ENCODE data around the gene PPT2.
"Not testable (repeated sequence)": the region's sequence is repeated elsewhere in the genome, so short reads cannot be mapped to it uniquely, and the experiment has no call there.

Gene PPT2

DNA sequence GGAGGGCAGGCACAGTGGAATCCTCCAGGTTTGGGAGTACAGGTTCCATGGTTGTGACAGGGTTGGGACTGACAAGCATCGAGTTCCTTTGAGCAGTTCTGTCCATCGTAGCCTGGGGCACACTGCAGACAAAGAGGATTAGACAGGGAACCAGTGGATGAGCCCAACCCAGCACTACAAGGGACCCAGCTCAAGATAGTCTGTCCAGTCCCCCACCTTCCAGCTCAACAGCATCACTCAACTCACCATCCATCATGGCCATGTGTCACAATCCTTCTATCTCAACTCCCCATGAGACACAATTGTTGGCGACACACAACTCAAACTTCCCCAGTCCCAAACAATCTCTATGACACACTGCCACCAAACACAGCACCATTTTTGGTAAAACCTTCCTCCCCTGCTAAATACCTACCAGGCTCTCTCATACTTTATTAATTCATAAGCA is 50.4 kb downstream of the PPT2 start:
- DNase-seq (ENCODE audit: low read depth in 2 of 2, low spot score in 1 of 2): no peak

DNA sequence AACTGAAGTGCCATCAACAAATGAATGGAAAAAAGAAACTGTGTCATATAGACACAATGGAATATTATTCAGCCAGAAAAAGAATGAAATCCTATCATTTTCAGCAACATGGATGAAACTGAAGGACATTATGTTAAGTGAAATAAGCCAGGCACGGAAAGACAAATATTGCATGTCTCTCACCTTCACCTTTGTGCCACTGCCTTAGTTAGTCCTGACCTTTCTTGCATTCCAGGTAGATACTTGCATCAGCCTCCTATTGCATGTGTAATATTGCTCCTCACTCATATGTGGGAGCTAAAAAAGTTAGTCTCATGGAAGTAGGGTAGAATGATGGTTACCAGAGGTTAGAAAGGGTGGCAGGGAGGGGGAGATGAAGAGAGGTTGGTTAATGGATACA is 55.1 kb downstream of the PPT2 start:
- DNase-seq (ENCODE audit: low read depth in 2 of 2, low spot score in 1 of 2): no peak

DNA sequence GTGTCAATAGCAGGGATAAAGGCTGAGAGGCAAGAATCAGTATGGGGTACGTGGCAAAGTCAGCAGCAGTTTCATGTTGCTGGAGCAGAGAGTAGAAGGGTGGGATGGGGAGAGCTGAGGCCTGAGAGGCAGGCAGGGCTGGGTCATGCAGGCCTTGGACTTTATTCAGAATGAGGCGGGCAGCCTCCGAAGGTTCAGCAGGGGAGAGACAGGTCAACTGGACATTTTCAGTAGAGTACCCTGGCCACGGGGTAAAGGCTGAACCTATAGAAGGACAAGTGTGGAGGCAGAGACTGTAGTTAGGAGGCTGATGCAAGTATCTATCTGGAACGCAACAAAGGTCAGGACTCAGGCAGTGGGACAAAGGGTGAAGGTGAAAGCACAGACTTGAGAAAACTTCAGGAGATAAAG is 56.3 kb downstream of the PPT2 start:
- DNase-seq (ENCODE audit: low read depth in 2 of 2, low spot score in 1 of 2): no peak

DNA sequence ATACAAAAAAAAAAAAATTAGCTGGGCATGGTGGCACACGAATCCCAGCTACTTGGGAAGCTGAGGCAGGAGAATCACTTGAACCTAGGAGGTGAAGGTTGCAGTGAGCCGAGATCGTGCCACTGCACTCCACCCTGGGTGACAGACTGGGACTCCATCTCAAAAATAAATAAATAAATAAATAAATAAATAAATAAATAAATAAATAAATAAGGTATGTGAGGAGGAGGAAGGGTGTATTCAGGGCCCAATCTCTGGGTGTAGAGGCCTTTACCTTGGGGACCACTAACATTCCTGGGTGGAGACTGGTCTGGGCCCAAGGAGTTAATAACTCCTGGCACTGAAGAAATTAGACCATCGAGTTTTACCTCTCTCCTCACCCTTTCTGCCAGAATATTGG is 57.5 kb downstream of the PPT2 start:
- not testable (repeated sequence) for DNase-seq (ENCODE audit: low read depth in 2 of 2, low spot score in 1 of 2)

DNA sequence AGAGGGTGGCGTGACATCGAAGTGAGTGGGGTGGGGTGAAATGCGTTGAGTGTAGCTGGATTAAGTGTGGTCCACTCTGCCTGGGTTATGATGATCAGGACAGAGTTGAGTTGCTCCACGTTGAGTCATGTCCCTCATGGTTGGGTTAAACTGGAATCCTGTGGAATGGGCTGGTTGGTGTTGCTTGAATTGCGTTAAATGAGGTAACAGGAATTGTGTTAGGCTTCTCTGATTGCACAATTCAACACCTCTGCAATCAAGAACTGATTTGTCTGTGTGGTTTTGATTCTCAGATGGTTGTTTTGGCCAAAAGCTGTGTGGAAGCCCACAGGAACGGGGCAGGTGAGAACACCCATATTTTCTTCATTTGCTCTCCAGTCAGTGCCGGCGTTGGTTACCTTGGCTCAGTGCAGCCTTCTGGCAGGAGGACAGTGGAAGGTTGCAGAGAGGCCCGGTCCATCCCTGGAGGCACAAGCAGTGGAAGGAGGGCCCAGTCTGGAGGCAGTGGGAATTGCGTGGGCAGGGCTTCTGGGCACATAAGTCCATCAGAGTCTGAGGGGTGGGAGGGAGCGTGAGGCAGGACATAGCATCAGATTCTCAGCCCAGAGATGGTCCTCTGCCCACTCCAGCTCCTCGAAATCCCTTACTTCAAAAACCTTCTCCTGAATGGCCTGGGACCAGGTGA is 58.3 kb downstream of the PPT2 start:
- DNase-seq (ENCODE audit: low read depth in 2 of 2, low spot score in 1 of 2): no peak

All from stimulated activated CD8-positive, alpha-beta memory T cell treated with anti-CD3 and anti-CD28 coated beads, Interleukin-4, amount 100 ng/mL, for 1 hour (primary cell).